ENCODE results near the gene EPN3.

EPN3 gene

GRCh38 chr17:50540560-50541401, 8.2 kb downstream of the EPN3 start:
- no peak overlapping the region for H3K4me3 ChIP-seq (ENCODE audit: low read depth, low read length)
- peaks cover 8% of the 10 kb centered on the region for H3K4me1 ChIP-seq (ENCODE audit: control insufficient read depth, insufficient read depth, low read length)
- peak overlapping the region; percentile 12; the same call in 1 of the 2 replicates for H3K27ac ChIP-seq (ENCODE audit: extremely low read depth, low read depth, low read length)
- POLR2A ChIA-PET = interaction anchor here (1.2 to 2.9 kb wide), 3 partner anchors 8 to 326 kb away, joined by 4 to 12 read pairs (median 5); partner anchors contain the start of genes EPN3 and TOB1
- H3K9me3 ChIP-seq (ENCODE audit: control insufficient read depth, insufficient read depth, low read depth, low read length) = no peaks in the 10 kb centered on the region
- H3K36me3 ChIP-seq (ENCODE audit: control insufficient read depth in 2 of 2, insufficient read depth in 1 of 2, low read length in 2 of 2) = no peaks in the 10 kb centered on the region
- CTCF ChIA-PET = interaction anchor here (0.6 to 6.7 kb wide), 10 partner anchors 9 to 542 kb away, joined by 3 to 58 read pairs (median 3); no protein-coding TSS in a partner anchor
- TF ChIP-seq GLIS2 (tag by site-specific recombination; IDR thresholded peaks at IDR 0.05) (peak; percentile 63; the same call in 1 of the 2 replicates), SP3 (tag by site-specific recombination; IDR thresholded peaks at IDR 0.05) (peak; percentile 25; the same call in 1 of the 2 replicates), REPIN1 (tag by site-specific recombination; IDR thresholded peaks at IDR 0.05; ENCODE audit: low read depth) (no peak), AEBP2 (tag by site-specific recombination; IDR thresholded peaks at IDR 0.05; ENCODE audit: borderline replicate concordance) (no peak), ZSCAN30 (tag by site-specific recombination; IDR thresholded peaks at IDR 0.05) (no peak)

- no peaks in the 10 kb centered on the region for H3K36me3 ChIP-seq (ENCODE audit: control insufficient read depth in 2 of 2, insufficient read depth in 1 of 2, low read length in 2 of 2)
- ChIA-PET CTCF (interaction anchor here (0.5 to 6.7 kb wide), 13 partner anchors 8 to 543 kb away, joined by 3 to 58 read pairs (median 3); no protein-coding TSS in a partner anchor), POLR2A (interaction anchor here (1.0 to 2.9 kb wide), 7 partner anchors 9 to 325 kb away, joined by 3 to 12 read pairs (median 5); partner anchors contain the start of genes EPN3 and TOB1)
- H3K4me3 ChIP-seq (ENCODE audit: low read depth, low read length) = no peak overlapping the region
- H3K4me1 ChIP-seq (ENCODE audit: control insufficient read depth, insufficient read depth, low read length) = peaks cover 8% of the 10 kb centered on the region
- no peaks in the 10 kb centered on the region for H3K9me3 ChIP-seq (ENCODE audit: control insufficient read depth, insufficient read depth, low read depth, low read length)
- TF ChIP-seq ZSCAN16 (tag by site-specific recombination; IDR thresholded peaks at IDR 0.05) (no peak), ZNF561 (tag by site-specific recombination; IDR thresholded peaks at IDR 0.05; ENCODE audit: borderline replicate concordance) (no peak), ZNF121 (tag by site-specific recombination; IDR thresholded peaks at IDR 0.05) (no peak)
- H3K27ac ChIP-seq (ENCODE audit: extremely low read depth, low read depth, low read length) = peak overlapping the region; percentile 42; the same call in 1 of the 2 replicates
Observed at GRCh38 chr17:50541402-50541715, 8.8 kb downstream of the EPN3 start.

- ChIA-PET CTCF (interaction anchor here (0.5 to 6.7 kb wide), 17 partner anchors 9 to 544 kb away, joined by 3 to 58 read pairs (median 4); no protein-coding TSS in a partner anchor), POLR2A (interaction anchor here (0.5 to 2.9 kb wide), 9 partner anchors 9 to 324 kb away, joined by 3 to 12 read pairs (median 4); partner anchors contain the start of genes EPN3 and TOB1)
- H3K4me1 ChIP-seq (ENCODE audit: control insufficient read depth, insufficient read depth, low read length) = peaks cover 8% of the 10 kb centered on the region
- no peaks in the 10 kb centered on the region for H3K36me3 ChIP-seq (ENCODE audit: control insufficient read depth in 2 of 2, insufficient read depth in 1 of 2, low read length in 2 of 2)
- no peaks in the 10 kb centered on the region for H3K9me3 ChIP-seq (ENCODE audit: control insufficient read depth, insufficient read depth, low read depth, low read length)
- H3K4me3 ChIP-seq (ENCODE audit: low read depth, low read length) = peak overlapping the region; percentile 51
- H3K27ac ChIP-seq (ENCODE audit: extremely low read depth, low read depth, low read length) = peak overlapping the region; percentile 42; the same call in 1 of the 2 replicates
- TF ChIP-seq PBX3 (CRISPR knock-in tag; IDR thresholded peaks at IDR 0.05) (peak; percentile 83), EGR2 (tag by site-specific recombination; IDR thresholded peaks at IDR 0.05; ENCODE audit: low read depth) (peak; percentile 87), BCL11A (tag by site-specific recombination; IDR thresholded peaks at IDR 0.05; ENCODE audit: low read depth) (0 out of 2 replicates have a peak, but pooled peaks have one; percentile 23), GLIS2 (tag by site-specific recombination; IDR thresholded peaks at IDR 0.05) (peak; percentile 41; the same call in 1 of the 2 replicates), CTCF (tag by site-specific recombination; IDR thresholded peaks at IDR 0.05) (peak; percentile 90; the same call in 1 of the 2 replicates), ZNF707 (tag by site-specific recombination; IDR thresholded peaks at IDR 0.05) (no peak), ATF2 (tag by site-specific recombination; IDR thresholded peaks at IDR 0.05; ENCODE audit: low read depth) (no peak), ZNF132 (tag by site-specific recombination; IDR thresholded peaks at IDR 0.05; ENCODE audit: borderline replicate concordance) (no peak), ZNF660 (tag by site-specific recombination; IDR thresholded peaks at IDR 0.05) (0 out of 2 replicates have a peak, but pooled peaks have one; percentile 55), KLF8 (tag by site-specific recombination; IDR thresholded peaks at IDR 0.05) (peak; percentile 79; the same call in 1 of the 2 replicates)
- TF ChIP-seq, protein P1, sequence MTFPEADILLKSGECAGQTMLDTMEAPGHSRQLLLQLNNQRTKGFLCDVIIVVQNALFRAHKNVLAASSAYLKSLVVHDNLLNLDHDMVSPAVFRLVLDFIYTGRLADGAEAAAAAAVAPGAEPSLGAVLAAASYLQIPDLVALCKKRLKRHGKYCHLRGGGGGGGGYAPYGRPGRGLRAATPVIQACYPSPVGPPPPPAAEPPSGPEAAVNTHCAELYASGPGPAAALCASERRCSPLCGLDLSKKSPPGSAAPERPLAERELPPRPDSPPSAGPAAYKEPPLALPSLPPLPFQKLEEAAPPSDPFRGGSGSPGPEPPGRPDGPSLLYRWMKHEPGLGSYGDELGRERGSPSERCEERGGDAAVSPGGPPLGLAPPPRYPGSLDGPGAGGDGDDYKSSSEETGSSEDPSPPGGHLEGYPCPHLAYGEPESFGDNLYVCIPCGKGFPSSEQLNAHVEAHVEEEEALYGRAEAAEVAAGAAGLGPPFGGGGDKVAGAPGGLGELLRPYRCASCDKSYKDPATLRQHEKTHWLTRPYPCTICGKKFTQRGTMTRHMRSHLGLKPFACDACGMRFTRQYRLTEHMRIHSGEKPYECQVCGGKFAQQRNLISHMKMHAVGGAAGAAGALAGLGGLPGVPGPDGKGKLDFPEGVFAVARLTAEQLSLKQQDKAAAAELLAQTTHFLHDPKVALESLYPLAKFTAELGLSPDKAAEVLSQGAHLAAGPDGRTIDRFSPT (tag by site-specific recombination; IDR thresholded peaks at IDR 0.05) = peak; percentile 85
Observed at GRCh38 chr17:50541716-50542688, 9.5 kb downstream of the EPN3 start.

Data from HEK293 (cell line).